IPS DF 6.9 (cell line): ENCODE results near the gene MERTK.

Source experiments
- DNase-seq: peaks from one replicate; pipeline ENCODE4 v3.0.0-alpha.2; 2013; ENCODE audit warnings: low read depth, low spot score
- H3K27ac ChIP-seq: one replicate; pipeline ENCODE4 v1.5.1; 2013; ENCODE audit warnings: low read length, control low read depth
- H3K27me3 ChIP-seq: 2 replicates; pipeline ENCODE4 v1.6.1; 2013; ENCODE audit warnings: mild to moderate bottlenecking, low read length; ENCODE audit not compliant: control insufficient read depth, insufficient read depth
- H3K36me3 ChIP-seq: 2 replicates; pipeline ENCODE4 v1.6.1; 2013; ENCODE audit warnings: low read length; ENCODE audit not compliant: control insufficient read depth, insufficient read depth
- H3K4me1 ChIP-seq: 2 replicates; pipeline ENCODE4 v1.6.1; 2013; ENCODE audit warnings: low read length; ENCODE audit not compliant: control insufficient read depth, insufficient read depth
- H3K4me3 ChIP-seq: 2 replicates; pipeline ENCODE4 v1.5.1; 2013; ENCODE audit warnings: mild to moderate bottlenecking, low read length
- H3K9me3 ChIP-seq: 2 replicates; pipeline ENCODE4 v1.6.1; 2013; ENCODE audit warnings: low read length, inconsistent platforms; ENCODE audit not compliant: control insufficient read depth, insufficient read depth
- WGBS: extraction: QIAGEN DNeasy Blood & Tissue Kit; methylation state at CpG from one replicate; pipeline ENCODE4 v1.1.7; 2013; ENCODE audit warnings: mixed read lengths, missing lambda C conversion rate; ENCODE audit not compliant: insufficient read length, insufficient coverage; 5-methylcytosine and 5-hydroxymethylcytosine counted together

The MERTK gene

GRCh38 chr2:111977240-111977639 lies 78.8 kb downstream of the MERTK start:
- Histone ChIP-seq H3K4me3 (no peak overlapping the region), H3K9me3 (no peaks in the 10 kb centered on the region), H3K27me3 (no peaks in the 10 kb centered on the region), H3K36me3 (peaks cover 2% of the 10 kb centered on the region; the same call in 1 of the 2 replicates), H3K4me1 (no peaks in the 10 kb centered on the region), H3K27ac (no peak overlapping the region)
- WGBS = no CpG with 5 or more reads among the region's 1 CpG
- DNase-seq = no peak

- H3K4me3 ChIP-seq = no peak overlapping the region
- H3K27ac ChIP-seq = no peak overlapping the region
- WGBS = no CpG with 5 or more reads among the region's 7 CpGs
- no peaks in the 10 kb centered on the region for H3K27me3 ChIP-seq
- no peaks in the 10 kb centered on the region for H3K4me1 ChIP-seq
- no peaks in the 10 kb centered on the region for H3K9me3 ChIP-seq
- peaks cover 4% of the 10 kb centered on the region; the same call in 1 of the 2 replicates for H3K36me3 ChIP-seq
- no peak for DNase-seq
Observed at GRCh38 chr2:111978452-111979170, 80.2 kb downstream of the MERTK start.

- Histone ChIP-seq H3K9me3 (no peaks in the 10 kb centered on the region), H3K27me3 (no peaks in the 10 kb centered on the region), H3K27ac (no peak overlapping the region), H3K4me3 (no peak overlapping the region), H3K4me1 (no peaks in the 10 kb centered on the region), H3K36me3 (0 out of 2 replicates have a peak, but pooled peaks cover 3% of the 10 kb centered on the region)
- no CpG with 5 or more reads among the region's 2 CpGs for WGBS
- no peak for DNase-seq
Observed at GRCh38 chr2:111981666-111982065, 83.3 kb downstream of the MERTK start.

GRCh38 chr2:111982822-111983221 lies 84.4 kb downstream of the MERTK start:
- Histone ChIP-seq H3K27ac (no peak overlapping the region), H3K4me3 (no peak overlapping the region), H3K4me1 (no peaks in the 10 kb centered on the region), H3K36me3 (0 out of 2 replicates have a peak, but pooled peaks cover 3% of the 10 kb centered on the region), H3K9me3 (no peaks in the 10 kb centered on the region), H3K27me3 (no peaks in the 10 kb centered on the region)
- DNase-seq = no peak
- WGBS = no CpG with 5 or more reads among the region's 5 CpGs

DNA sequence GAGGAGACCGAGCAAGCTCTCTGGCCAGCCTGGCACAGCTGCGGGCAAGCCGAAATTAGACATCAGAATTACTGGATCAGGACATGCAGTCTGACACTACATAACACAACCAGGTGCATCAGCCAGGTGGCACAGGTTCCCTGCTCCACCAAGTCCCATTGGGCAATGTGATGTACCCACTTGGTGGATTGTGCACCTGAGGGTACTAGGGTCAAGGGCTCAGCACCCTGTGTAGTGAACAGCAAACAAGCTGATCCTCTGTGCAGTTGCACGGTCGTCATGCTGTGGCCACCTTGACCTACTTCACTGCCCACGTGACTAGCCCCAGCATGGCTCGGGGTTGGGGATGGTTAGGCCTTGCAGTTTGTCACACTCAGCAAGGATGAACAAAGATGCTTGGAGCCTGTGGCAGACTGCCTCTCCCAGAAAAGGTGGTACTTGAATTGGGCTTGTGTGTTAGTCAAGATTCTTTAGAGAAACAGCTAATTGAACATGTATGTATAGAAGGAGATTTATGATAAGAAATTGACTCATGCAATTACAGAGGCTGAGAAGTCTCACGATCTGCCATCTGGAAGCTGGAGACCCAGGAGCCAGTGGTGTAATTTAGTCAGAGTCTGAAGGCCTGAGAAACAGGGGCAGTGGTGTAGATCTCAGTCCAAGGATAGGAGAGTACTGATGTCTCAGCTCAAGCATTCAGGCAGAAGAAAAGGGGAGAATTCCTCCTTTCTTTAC lies 85.2 kb downstream of the MERTK start:
- DNase-seq = no peak
- H3K27me3 ChIP-seq = no peaks in the 10 kb centered on the region
- H3K4me3 ChIP-seq = no peak overlapping the region
- WGBS = no CpG with 5 or more reads among the region's 8 CpGs
- H3K9me3 ChIP-seq = no peaks in the 10 kb centered on the region
- no peak overlapping the region for H3K27ac ChIP-seq
- 0 out of 2 replicates have a peak, but pooled peaks cover 3% of the 10 kb centered on the region for H3K36me3 ChIP-seq
- H3K4me1 ChIP-seq = no peaks in the 10 kb centered on the region

DNA sequence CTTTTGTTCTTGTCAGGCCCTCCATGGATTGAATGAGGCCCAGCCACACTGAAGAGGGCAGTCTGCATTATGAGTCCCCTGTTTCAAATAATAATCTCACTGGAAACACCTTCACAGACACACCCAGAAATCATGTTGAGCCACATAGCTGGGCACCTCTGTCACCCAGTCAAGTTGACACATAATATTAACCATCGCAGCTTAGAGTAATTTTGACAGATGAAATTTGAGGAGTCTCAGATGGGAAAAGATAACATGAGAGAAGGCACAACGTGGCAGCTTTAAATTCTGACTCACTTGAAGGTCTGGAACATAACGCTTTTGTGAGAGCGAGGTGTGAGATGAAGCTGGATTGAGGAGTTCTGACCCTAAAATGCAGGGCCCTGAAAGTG lies 85.8 kb downstream of the MERTK start:
- H3K27me3 ChIP-seq = no peaks in the 10 kb centered on the region
- H3K4me1 ChIP-seq = no peaks in the 10 kb centered on the region

GRCh38 chr2:111985514-111985913 lies 87.1 kb downstream of the MERTK start:
- Histone ChIP-seq H3K4me3 (no peak overlapping the region), H3K27ac (no peak overlapping the region), H3K9me3 (no peaks in the 10 kb centered on the region), H3K4me1 (no peaks in the 10 kb centered on the region), H3K36me3 (0 out of 2 replicates have a peak, but pooled peaks cover 3% of the 10 kb centered on the region), H3K27me3 (no peaks in the 10 kb centered on the region)
- DNase-seq = no peak
- WGBS = no CpG with 5 or more reads among the region's 4 CpGs

More for the DNA sequence above, 85.8 kb downstream of the MERTK start:
- WGBS = no CpG with 5 or more reads among the region's 4 CpGs
- no peaks in the 10 kb centered on the region for H3K9me3 ChIP-seq
- no peak overlapping the region for H3K4me3 ChIP-seq
- H3K36me3 ChIP-seq = 0 out of 2 replicates have a peak, but pooled peaks cover 3% of the 10 kb centered on the region
- H3K27ac ChIP-seq = no peak overlapping the region
- no peak for DNase-seq

GRCh38 chr2:111986116-111986900 lies 87.9 kb downstream of the MERTK start:
- no peak overlapping the region for H3K4me3 ChIP-seq
- 0 out of 2 replicates have a peak, but pooled peaks cover 3% of the 10 kb centered on the region for H3K36me3 ChIP-seq
- H3K27ac ChIP-seq = no peak overlapping the region
- WGBS = no CpG with 5 or more reads among the region's 6 CpGs
- H3K9me3 ChIP-seq = no peaks in the 10 kb centered on the region
- DNase-seq = no peak
- no peaks in the 10 kb centered on the region for H3K4me1 ChIP-seq
- H3K27me3 ChIP-seq = no peaks in the 10 kb centered on the region

DNA sequence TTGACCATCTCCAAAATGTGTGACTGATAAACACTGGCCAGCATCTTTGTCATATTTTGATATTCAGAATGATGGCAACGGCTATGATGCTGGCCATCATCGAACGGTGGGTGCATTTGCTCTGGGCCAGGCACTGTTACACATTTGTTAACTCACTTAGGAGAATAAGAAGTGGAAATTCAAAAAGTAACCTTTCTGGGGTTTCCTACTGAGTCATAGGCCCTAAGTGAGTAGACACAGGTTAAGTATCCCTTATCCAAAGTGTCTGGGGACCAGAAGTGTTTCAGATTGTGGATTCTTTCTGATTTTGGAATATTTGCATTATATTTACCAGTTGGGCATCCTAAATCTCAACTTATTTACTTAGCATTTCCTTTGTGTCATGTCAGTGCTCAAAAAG lies 92.0 kb downstream of the MERTK start:
- Histone ChIP-seq H3K27me3 (no peaks in the 10 kb centered on the region), H3K4me3 (no peak overlapping the region), H3K9me3 (no peaks in the 10 kb centered on the region), H3K4me1 (no peaks in the 10 kb centered on the region), H3K27ac (no peak overlapping the region), H3K36me3 (no peaks in the 10 kb centered on the region)
- DNase-seq = no peak
- no CpG with 5 or more reads among the region's 3 CpGs for WGBS

- Histone ChIP-seq H3K27me3 (no peaks in the 10 kb centered on the region), H3K9me3 (no peaks in the 10 kb centered on the region), H3K36me3 (no peaks in the 10 kb centered on the region), H3K27ac (no peak overlapping the region), H3K4me3 (no peak overlapping the region), H3K4me1 (no peaks in the 10 kb centered on the region)
- DNase-seq = no peak
- WGBS = no CpG with 5 or more reads among the region's 7 CpGs
Observed at GRCh38 chr2:111990856-111991255, 92.4 kb downstream of the MERTK start.
